HG03108 (cell line): ENCODE data around the gene NME3.
"Not testable (repeated sequence)": the region's sequence is repeated elsewhere in the genome, so short reads cannot be mapped to it uniquely, and the experiment has no call there.

ENCODE experiments used
- ATAC-seq: cut with Tn5 transposase; IDR thresholded peaks from one replicate; pipeline ENCODE4 v1.9.1; 2021; ENCODE audit warnings: moderate library complexity; ENCODE audit not compliant: unreplicated experiment

The NME3 gene

GRCh38 chr16:1754204-1754603 lies 17.1 kb downstream of the NME3 start:
- ATAC-seq, result no peak

DNA sequence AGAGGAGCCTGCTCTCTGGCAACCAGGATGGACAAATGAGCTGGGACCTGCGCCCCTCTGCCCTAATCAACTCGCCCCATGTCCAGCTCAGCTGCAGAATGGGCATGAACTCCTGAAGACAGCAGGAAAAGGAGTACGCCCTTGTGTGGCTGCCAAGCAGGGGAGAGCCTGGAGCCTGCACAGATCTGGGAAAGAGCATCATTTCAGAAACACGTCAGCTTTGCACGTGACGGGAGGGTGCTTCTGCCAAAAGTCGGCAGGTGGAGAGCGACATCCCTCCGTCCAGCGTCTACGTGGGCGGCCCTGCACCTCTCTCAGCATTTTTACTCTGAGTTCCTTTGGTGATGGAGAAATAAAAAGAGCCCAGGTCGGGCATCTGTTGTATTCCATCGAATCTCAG lies 18.5 kb downstream of the NME3 start:
- ATAC-seq, result no peak

DNA sequence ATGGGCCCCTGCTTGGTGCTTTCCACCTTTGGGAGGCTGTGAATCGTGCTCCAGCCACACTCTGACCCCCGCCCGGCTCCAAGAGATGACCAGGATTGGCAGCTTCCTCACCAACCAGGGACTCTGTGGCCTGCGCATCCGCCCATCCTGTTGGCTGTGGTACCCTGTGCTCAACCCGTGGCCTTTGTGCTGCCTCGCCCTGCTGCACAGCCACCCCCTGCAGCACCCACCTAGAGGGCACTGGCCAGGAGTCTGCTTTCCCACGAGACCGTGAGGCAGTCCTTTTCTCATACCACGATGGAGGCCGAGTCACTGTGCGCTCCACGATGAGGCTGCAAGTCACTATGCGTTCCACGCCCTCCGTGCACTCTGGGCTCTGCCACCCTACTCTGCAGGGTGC lies 19.4 kb downstream of the NME3 start:
- no peak for ATAC-seq

- ATAC-seq, result no peak
Measured at GRCh38 chr16:1749152-1750117, 21.9 kb downstream of the NME3 start.

DNA sequence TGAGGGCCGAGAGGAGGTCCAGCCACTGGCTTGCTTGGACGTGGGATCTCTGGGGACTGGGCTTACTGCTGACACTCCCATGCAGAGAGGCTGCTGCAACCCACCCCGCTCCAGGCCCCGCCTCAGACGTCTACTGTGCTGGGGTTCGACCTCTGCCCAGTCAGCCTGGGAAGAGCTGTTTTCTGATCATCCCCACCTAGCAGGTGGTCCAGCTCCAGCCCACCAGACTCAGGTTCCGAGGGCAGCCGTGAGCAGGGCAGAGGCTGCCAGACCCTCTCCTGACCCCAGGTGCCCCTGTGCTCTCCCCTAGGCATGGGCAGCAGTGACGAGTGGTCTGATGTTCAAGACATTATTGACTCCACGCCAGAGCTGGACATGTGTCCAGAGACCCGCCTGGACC lies 23.4 kb downstream of the NME3 start:
- no peak for ATAC-seq

- ATAC-seq, result no peak
Measured at GRCh38 chr16:1746693-1747195, 24.6 kb downstream of the NME3 start.

DNA sequence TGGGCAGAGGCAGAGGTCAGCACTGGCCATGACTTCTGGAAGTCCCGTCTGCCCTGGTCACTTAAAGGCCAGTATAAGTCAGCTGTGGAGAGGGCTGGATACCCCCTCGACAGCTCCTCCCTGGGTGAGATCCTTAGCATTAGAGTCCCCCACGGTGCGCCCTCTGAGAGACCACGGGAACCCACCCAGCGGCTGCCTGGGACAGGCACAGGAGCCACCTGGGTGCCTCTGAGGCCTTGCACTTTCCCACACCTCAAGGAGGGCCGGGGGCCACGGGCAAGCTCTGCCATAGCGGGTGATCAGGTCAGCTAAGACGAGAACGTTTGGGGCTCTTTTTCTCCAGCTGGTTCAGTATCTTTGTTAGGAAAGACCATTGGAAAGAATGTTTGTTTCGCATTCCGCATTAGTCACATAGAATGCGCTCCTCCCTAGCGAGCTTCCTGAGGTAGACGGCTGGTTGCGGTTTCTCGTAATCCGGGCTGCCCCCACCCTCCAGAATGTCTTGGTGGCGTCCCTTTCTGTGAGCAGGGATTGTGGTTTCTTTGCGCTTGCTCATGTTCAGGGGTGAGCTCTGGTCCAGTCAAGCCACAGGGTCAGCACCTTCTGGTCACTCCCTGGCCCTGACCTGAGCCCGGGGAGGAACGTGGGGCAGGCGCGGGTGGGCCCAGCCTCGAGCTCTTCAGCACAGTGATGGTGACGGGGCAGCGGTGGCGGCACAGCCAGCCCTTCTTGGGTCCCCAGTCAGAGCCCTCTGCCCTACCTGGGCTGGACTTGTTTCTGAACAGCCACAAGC lies 25.2 kb downstream of the NME3 start:
- ATAC-seq, result no peak

DNA sequence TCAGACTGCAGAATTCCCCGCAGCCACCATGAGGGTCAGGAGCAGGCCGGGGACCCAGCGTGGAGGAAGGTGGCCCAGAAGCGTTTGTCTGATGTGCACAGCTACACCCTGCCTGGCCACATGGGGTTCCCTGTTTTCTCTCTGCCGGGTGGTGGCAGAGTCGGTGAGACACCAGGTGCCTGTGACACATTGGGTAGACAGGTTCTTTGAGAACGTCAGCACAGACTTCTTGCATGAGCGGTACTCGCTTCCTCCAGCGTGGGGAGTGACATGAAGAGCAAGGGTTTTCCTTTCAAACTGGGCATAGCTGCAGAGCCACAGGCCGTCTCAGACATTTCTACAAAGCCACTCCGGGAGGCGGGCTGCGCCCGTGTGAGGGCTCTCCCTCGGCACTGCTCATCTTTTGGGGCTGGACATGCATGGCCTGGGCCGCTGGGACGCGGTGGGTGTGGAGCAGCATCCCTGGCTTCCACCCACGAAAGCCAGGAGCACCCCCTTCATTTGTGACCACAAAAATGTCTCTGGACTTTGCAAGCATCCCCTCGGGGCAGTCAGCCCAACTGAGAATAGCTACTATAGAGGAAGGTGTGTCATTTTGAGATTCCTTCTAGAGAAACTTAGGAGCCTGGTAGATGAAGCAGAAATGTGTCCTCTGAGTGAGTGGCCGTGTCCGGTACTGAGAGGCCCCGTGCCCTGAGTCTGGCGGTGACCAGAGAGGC lies 26.0 kb downstream of the NME3 start:
- ATAC-seq, result no peak

- no peak for ATAC-seq
Measured at GRCh38 chr16:1744338-1744840, 27.0 kb downstream of the NME3 start.

GRCh38 chr16:1743376-1744337 lies 27.7 kb downstream of the NME3 start:
- ATAC-seq, result no peak

- no peak for ATAC-seq
Measured at GRCh38 chr16:1741553-1742165, 29.7 kb downstream of the NME3 start.

DNA sequence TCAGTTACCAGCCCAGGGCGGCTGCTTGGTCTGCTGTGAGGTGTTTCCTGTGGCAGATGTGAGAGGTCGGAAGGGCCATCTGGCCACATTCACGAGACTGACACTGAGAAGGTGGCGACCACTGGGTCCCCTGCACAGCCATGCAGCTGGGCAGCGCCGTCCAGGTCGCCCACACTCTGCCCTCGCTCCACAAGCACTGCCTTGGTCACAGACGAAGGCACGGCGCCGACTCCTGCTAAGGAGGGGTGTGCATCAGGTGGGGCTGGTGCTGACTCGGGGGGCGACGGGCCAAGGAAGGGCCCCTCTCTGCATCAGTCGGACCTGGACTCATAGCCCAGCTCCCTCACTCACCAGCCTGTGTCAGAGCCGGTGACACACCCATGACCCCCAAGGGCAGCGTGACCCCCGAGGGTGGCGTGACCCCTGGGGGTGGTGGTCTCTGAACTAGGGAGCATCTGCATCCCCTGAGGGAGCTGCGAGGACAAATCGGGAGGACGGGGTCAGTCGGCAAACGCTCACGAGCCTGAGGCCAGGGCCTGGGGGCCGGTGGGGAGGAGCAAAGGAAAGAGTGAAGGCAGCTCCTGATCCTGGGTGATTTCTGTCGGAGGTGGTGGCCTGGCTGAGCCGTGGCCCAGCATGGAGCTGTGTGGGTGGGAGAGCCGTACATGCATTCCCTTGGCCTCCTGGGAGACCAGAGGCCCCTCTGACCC lies 30.4 kb downstream of the NME3 start:
- ATAC-seq, result no peak

DNA sequence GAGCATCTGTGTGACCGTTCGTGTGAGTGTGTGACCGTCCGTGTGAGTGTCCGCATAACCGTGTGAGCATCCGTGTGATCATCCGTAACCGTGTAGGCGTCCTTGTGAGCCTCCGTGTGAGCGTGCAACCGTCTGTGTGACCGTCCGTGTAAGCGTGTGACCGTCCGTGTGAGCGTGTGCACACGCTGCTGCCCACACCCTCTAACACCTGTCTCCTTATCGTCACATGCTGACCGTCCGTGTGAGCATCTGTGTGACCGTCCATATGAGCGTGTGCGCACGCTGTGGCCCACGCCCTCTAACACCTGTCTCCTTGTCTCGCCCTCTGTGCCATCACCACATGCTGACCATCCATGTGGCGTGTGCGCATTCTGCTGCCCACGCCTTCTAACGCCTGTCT lies 31.1 kb downstream of the NME3 start:
- ATAC-seq, result no peak

DNA sequence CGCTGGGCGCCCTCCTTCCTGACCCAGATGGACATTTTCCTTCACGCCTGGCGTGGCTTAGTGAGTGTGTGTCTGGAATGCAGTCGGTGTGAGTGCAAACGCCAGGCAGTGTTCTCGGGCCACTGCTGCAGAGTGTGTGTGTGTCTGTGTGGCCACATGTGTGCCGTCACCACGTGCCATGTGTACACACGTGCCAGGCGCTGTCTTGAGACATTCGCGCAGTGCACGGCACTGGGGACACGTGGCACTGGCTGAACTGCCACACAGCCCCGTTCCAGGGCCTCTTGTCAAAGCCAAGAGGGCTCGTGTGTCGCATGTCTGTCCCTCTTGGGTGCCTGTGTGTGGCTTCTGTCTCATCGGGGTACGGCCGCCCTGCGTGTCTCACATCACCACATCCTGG lies 36.5 kb downstream of the NME3 start:
- no peak for ATAC-seq

DNA sequence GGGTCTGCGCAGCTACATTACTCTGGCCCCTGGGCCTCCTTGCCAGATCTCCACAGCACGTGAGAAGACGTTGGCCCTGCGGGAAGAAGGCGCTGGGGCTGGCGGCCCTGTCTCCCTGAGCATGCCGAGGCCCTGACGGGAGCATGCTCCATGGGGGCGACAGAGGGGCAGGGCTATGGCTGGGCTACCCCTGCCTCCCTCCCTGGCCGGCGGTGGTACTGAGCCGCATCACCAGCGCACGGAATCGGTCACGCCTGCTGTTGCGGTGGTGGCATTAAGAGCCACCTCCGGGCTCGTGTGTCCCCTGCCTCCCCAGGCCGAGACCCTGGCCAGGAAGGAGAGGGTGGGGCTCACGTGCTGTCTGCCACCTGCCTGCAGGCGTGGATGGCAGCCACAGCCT lies 37.2 kb downstream of the NME3 start:
- no peak for ATAC-seq

- not testable (repeated sequence) for ATAC-seq
Measured at GRCh38 chr16:1732551-1732987, 38.8 kb downstream of the NME3 start.

DNA sequence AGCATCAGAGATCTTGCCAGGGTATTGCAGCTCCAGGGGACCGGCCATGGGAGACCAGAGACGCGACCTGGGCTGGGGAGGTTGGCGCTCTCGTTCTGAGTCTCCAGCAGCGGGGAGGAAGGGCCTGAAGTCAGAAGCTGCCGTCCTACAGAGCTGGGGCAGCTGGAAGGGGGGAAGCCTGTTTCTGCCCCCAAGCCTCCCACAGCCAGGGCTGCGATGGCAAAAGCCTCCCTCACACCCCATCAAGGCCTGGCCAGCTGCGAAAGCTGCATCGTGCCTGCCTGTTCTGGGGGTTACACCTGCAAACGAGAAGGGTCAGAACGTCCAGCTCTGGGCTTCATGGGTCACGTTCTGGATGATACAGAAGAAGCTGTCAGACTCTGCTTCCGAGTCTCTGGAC lies 39.3 kb downstream of the NME3 start:
- ATAC-seq, result no peak

DNA sequence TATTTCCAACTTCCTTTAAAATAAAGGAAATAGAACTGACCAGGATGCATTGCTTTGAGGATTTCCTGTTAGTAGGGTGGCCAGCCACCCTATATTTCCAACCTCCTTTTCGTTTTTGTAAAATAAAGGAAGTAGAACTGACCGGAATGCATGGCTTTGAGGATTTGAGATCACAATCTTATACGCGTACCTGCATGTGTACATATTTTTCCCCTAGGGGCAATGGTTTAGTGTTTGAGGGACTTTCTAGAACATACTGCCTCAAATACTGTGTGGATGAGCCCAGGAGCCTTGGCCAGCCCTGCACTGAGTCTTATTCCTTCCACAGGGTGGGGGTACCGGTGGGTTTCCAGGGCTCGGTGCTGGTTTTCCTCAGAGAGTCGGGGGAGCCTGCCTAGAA lies 39.7 kb downstream of the NME3 start:
- ATAC-seq, result no peak

GRCh38 chr16:1731073-1731472 lies 40.3 kb downstream of the NME3 start:
- no peak for ATAC-seq
